Endodermal cell (in vitro differentiated cells): Measurements from ENCODE around the gene ZDHHC11. TPM values are rescaled to one million over a fixed set of nuclear protein-coding genes. Genes with fewer than 3 reads are reported as not detected.
"Not testable (repeated sequence)": the region's sequence is repeated elsewhere in the genome, so short reads cannot be mapped to it uniquely, and the experiment has no call there.

Experiments
- DNase-seq: peaks from one replicate; pipeline ENCODE4 v3.0.0-alpha.2; 2017
- H3K27ac ChIP-seq: 2 replicates; pipeline ENCODE4 v1.5.1; 2013; ENCODE audit warnings: mild to moderate bottlenecking, low read depth, low read length, moderate library complexity
- H3K27me3 ChIP-seq: 2 replicates; pipeline ENCODE4 v1.6.1; 2013; ENCODE audit warnings: mild to moderate bottlenecking, low read length, moderate library complexity; ENCODE audit not compliant: insufficient read depth, control insufficient read depth, poor library complexity, severe bottlenecking
- H3K36me3 ChIP-seq: 2 replicates; pipeline ENCODE4 v1.7.0; 2013; ENCODE audit warnings: mild to moderate bottlenecking, low read length, moderate library complexity; ENCODE audit not compliant: control insufficient read depth, insufficient read depth
- H3K4me1 ChIP-seq: one replicate; pipeline ENCODE4 v1.7.0; 2013; ENCODE audit warnings: low read length; ENCODE audit not compliant: control insufficient read depth, insufficient read depth
- H3K4me3 ChIP-seq: 2 replicates; pipeline ENCODE4 v1.5.1; 2013; ENCODE audit warnings: mild to moderate bottlenecking, low read length, moderate library complexity
- H3K9ac ChIP-seq: 2 replicates; pipeline ENCODE4 v1.6.1; 2013; ENCODE audit warnings: mild to moderate bottlenecking, low read length, moderate library complexity; ENCODE audit not compliant: poor library complexity, severe bottlenecking; ENCODE audit errors: extremely low read depth
- H3K9me3 ChIP-seq: 2 replicates; pipeline ENCODE4 v1.6.1; 2013; ENCODE audit warnings: mild to moderate bottlenecking, low read length, moderate library complexity; ENCODE audit not compliant: control insufficient read depth
- H3K27ac Mint-ChIP-seq: 2 replicates; pipeline ENCODE4 v1.8.0; 2020; ENCODE audit warnings: mixed read lengths
- H3K27me3 Mint-ChIP-seq: 2 replicates; pipeline ENCODE4 v1.8.0; 2021; ENCODE audit warnings: mild to moderate bottlenecking, mixed read lengths; ENCODE audit not compliant: insufficient read depth
- H3K36me3 Mint-ChIP-seq: 2 replicates; pipeline ENCODE4 v1.8.0; 2020; ENCODE audit warnings: low read depth, mixed read lengths
- H3K4me1 Mint-ChIP-seq: 2 replicates; pipeline ENCODE4 v1.8.0; 2020; ENCODE audit warnings: mixed read lengths
- H3K4me3 Mint-ChIP-seq: 2 replicates; pipeline ENCODE4 v1.8.0; 2020; ENCODE audit warnings: mild to moderate bottlenecking, moderate library complexity, mixed read lengths
- H3K9me3 Mint-ChIP-seq: 2 replicates; pipeline ENCODE4 v1.8.0; 2020; ENCODE audit warnings: mild to moderate bottlenecking, mixed read lengths
- CTCF ChIP-seq: fragments of 200-600 bp; sonication (generic); conservative IDR thresholded peaks from 2 replicates; pipeline ENCODE4 v1.5.0; 2021; ENCODE audit warnings: antibody characterized with exemption, mild to moderate bottlenecking
- whole genome bisulfite sequencing, 2 experiments: methylation state at CpG; one replicate each; pipeline versions ENCODE4 v1.1.5 to v1.1.7; 2013; ENCODE audit warnings: missing lambda C conversion rate in 2 of 2, mixed read lengths in 1 of 2; ENCODE audit not compliant: insufficient coverage in 1 of 2, insufficient read length in 1 of 2; 5-methylcytosine and 5-hydroxymethylcytosine counted together
- total RNA-seq, 2 donors: library from RNA; stranded (reverse); fragmentation: NEBNext Ultra II Directional in 1 of 2; extraction: Animal tissue kit (Norgen Biotek cat#: 25700) in 1 of 2; gene quantifications; 2 replicates in 1 of 2; 3 replicates in 1 of 2; pipeline ENCODE4 v1.2.1, GENCODE V29; 2021

ZDHHC11 gene
- total RNA-seq, 2 donors from 2014 or later: 10.6 to 28.9 TPM

- not testable (repeated sequence) for H3K27ac ChIP-seq, H3K36me3 ChIP-seq, H3K36me3 Mint-ChIP-seq, H3K9ac ChIP-seq, H3K9me3 ChIP-seq, H3K4me1 Mint-ChIP-seq, H3K27me3 ChIP-seq, H3K27ac Mint-ChIP-seq, H3K4me3 ChIP-seq, H3K4me1 ChIP-seq, H3K27me3 Mint-ChIP-seq, H3K4me3 Mint-ChIP-seq, H3K9me3 Mint-ChIP-seq
- TF ChIP-seq CTCF: peak; percentile 15
- 73% methylated on average over 7 of the region's 9 CpGs; no CpG with 5 or more reads in 1 of the 2 experiments for WGBS, 2 experiments
- peak; percentile 56 for DNase-seq
Measured at GRCh38 chr5:811384-811783, 39.4 kb downstream of the ZDHHC11 start.

GRCh38 chr5:807719-808514, 42.9 kb downstream of the ZDHHC11 start:
- H3K36me3 Mint-ChIP-seq, H3K4me1 Mint-ChIP-seq, H3K4me3 Mint-ChIP-seq, H3K9me3 Mint-ChIP-seq, H3K27me3 Mint-ChIP-seq, DNase-seq, H3K4me3 ChIP-seq, H3K27me3 ChIP-seq, H3K9ac ChIP-seq, H3K4me1 ChIP-seq, H3K27ac ChIP-seq, H3K9me3 ChIP-seq, H3K36me3 ChIP-seq, H3K27ac Mint-ChIP-seq: not testable (repeated sequence)
- WGBS, 2 experiments: 91 to 100% methylated on average over 1 to 3 of the region's 10 CpGs

- Histone ChIP-seq H3K9ac (no peak overlapping the region), H3K4me1 (no peaks in the 10 kb centered on the region), H3K36me3 (no peaks in the 10 kb centered on the region), H3K27ac (no peak overlapping the region), H3K4me3 (no peak overlapping the region), H3K27me3 (no peaks in the 10 kb centered on the region), H3K9me3 (no peaks in the 10 kb centered on the region)
- peaks cover 3% of the 10 kb centered on the region for H3K4me1 Mint-ChIP-seq
- H3K4me3 Mint-ChIP-seq: no peak overlapping the region
- no peaks in the 10 kb centered on the region for H3K27me3 Mint-ChIP-seq
- no peak for TF ChIP-seq CTCF
- WGBS, 2 experiments: 92 to 100% methylated on average over 1 to 6 of the region's 6 CpGs
- H3K9me3 Mint-ChIP-seq: peaks cover 6% of the 10 kb centered on the region
- peaks cover 2% of the 10 kb centered on the region for H3K36me3 Mint-ChIP-seq
- DNase-seq: no peak
- H3K27ac Mint-ChIP-seq: no peak overlapping the region
Measured at GRCh38 chr5:801472-801871, 49.3 kb downstream of the ZDHHC11 start.

GRCh38 chr5:801055-801454, 49.7 kb downstream of the ZDHHC11 start:
- 80 to 94% methylated on average over 2 to 4 of the region's 4 CpGs for WGBS, 2 experiments
- H3K9me3 ChIP-seq, H3K27ac Mint-ChIP-seq, DNase-seq, H3K27me3 ChIP-seq, H3K4me3 ChIP-seq, H3K4me1 ChIP-seq, H3K9me3 Mint-ChIP-seq, H3K36me3 Mint-ChIP-seq, H3K9ac ChIP-seq, H3K4me1 Mint-ChIP-seq, H3K4me3 Mint-ChIP-seq, H3K27ac ChIP-seq, H3K27me3 Mint-ChIP-seq, H3K36me3 ChIP-seq: not testable (repeated sequence)

- not testable (repeated sequence) for H3K4me3 ChIP-seq, H3K4me3 Mint-ChIP-seq, H3K27ac ChIP-seq, H3K36me3 ChIP-seq, H3K27me3 ChIP-seq, H3K4me1 ChIP-seq, H3K4me1 Mint-ChIP-seq, H3K27me3 Mint-ChIP-seq, H3K9ac ChIP-seq, H3K27ac Mint-ChIP-seq, DNase-seq, H3K9me3 ChIP-seq
- 33 to 80% methylated on average over 1 to 3 of the region's 6 CpGs for WGBS, 2 experiments
- peaks cover 13% of the 10 kb centered on the region for H3K36me3 Mint-ChIP-seq
- peaks cover 20% of the 10 kb centered on the region for H3K9me3 Mint-ChIP-seq
Measured at GRCh38 chr5:798505-799138, 52.2 kb downstream of the ZDHHC11 start.
